ENCODE measurements around the gene AKR7A3.
"Not testable (repeated sequence)": the region's sequence is repeated elsewhere in the genome, so short reads cannot be mapped to it uniquely, and the experiment has no call there.

AKR7A3 gene

DNA sequence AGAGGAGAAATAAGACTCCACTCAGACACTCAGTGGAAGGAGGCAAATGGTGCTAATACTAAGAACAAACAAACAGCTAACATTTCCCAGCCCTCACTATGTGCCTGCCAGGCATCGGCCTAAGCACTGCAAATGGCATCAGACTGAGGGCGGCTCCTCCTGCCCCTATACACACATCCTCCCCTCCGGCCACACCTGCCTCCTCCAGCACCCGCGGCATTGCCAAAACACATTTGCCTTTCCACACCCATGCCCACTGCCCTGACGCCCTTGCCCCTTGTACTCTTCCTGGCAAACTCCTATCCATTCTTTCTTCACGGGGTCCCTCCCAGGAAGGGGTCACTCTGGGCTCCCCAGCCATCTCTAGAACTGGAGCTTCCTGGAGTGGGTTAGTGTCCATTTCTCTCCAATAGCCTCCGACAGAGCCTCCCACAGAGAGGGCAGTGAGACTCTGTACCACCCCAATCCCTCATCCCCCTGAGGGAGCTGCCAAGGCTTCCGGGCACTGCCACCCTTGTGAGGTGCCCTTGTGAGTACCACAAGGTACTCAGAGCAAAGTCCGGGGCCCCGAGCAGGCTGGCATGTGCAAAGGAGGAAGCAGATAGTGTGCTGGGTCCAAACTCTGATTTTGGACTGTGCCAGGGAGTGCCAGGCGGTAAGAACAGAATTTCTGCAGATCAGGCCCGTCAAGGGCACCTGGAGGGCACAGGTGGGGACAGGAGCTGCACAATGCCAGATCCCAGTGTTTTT, 959 bp downstream of the AKR7A3 start:
- DNase-seq = no peak

DNA sequence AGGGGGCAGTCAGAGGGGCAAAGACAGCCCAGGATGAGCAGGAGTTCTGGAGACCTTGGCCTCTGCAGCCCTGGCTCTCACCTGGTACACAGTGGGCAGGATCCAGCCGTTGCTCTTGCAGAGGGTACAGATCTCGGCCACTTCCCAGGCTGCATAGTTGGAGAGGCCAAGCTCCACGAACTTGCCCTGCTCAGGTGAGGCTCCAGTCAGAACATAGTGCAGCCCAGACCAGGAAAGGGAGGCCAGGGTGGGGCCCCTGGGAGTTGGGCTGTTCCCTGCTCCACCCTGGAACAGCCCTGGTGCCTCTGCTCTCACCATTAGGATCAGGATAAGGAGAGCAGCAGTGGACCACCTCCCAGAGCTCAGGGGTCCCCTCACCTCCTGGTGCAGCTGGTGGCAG, 2.8 kb downstream of the AKR7A3 start:
- not testable (repeated sequence) for DNase-seq

GRCh38 chr1:19285366-19285765, 3.2 kb downstream of the AKR7A3 start:
- not testable (repeated sequence) for DNase-seq

GRCh38 chr1:19284881-19285280, 3.7 kb downstream of the AKR7A3 start:
- DNase-seq = no peak

- no peak for DNase-seq
These were observed 4.7 kb downstream of the AKR7A3 start for GRCh38 chr1:19283891-19284290.

GRCh38 chr1:19274636-19275035, 13.9 kb downstream of the AKR7A3 start:
- DNase-seq = no peak

DNA sequence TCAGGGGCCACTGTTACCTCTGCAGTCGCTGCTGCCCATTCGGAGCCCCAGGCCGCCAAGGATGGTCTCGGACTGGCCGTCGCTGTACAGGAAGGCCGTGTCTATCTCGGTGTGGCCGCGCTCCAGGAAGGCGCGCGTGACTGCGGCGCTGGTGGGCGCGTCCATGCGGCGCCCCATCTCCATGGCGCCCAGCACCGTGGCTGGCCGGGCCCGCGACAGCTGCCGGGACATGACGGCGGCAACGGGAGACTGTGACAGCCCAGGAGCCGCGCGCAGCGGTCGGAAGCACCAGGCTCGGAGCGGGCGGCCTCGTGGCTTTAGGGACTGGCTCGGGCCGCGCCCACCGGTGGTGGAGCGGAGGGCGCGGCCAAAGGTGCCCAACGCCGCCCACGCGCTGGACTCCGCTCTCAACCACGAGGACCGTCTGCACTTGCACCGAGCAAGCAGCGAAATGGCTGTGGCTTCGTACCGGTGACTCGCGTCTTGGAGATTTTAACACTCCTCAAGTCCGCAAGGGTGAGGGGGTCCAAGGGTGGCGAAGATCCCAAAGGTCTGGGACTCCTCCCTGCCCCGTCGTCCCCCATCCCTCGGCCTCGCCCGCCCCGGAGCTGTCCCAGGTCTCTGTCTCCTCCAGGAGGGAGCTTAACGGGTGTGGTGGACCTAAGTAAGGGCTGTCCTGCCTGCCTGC, 14.6 kb downstream of the AKR7A3 start:
- not testable (repeated sequence) for DNase-seq

- DNase-seq = no peak
These were observed 15.3 kb downstream of the AKR7A3 start for GRCh38 chr1:19273106-19273843.

DNA sequence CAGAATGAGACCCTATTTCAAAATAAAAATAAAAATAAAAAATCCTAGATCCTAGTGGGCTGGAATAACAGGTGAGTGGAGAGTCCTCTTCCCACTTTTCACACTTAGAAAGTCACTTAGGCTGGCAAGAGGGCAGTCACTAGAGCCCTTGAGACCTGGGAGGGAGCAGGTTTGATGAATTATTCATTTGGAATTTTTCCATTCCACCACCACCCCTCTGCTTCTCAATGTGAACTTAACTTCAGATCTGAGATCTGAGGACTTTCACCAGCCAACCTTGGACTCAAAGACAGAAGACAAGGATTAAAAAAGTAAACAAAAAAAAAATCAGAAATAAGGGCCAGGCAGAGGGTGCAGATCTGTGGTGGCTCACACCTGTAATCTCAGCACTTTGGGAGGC, 16.5 kb downstream of the AKR7A3 start:
- no peak for DNase-seq

GRCh38 chr1:19270343-19270730, 18.2 kb downstream of the AKR7A3 start:
- not testable (repeated sequence) for DNase-seq

DNA sequence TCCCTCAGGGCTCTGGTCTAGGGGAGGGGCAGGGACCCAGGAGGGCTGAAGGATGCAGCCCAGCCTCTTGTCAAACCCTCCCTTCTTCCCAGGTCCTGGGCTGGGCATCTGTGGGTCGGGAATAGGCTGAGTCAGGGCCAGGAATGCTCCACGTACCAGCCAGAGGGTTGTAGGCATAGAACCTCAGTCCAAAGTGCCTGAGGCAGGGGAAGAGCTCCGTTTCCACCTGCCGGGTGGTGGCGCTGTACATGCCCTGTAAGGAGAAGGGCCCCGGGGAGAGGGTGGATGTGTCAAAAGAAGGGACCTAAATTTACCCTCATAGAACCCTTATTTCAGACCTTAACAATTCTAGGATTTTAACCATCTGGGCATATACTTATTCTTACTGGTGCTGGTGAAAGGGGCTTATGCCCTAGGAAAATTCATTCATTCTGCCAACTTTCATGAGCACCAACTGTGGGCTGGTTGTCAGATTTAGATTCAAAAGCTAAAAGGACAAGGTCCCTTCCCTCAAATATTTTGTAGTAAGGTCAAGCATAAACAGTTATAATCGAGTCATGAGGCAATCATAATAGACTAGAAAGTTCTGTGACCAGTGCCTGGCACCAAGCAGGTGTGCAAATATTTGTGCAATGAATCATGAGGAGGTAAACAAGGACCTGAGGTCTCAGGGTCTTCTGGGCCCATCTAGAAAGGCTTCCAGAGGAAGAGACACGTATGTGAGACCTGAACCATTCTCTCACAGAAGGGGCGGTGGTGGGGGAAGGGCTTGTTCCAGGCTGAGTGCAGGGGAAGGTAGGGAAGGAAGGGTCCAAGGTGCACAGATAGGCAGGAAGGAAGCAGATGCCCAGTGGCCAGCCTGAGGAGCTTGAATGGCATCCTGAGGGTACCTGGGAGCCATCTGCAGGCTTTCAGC, 18.9 kb downstream of the AKR7A3 start:
- DNase-seq = not testable (repeated sequence)

DNA sequence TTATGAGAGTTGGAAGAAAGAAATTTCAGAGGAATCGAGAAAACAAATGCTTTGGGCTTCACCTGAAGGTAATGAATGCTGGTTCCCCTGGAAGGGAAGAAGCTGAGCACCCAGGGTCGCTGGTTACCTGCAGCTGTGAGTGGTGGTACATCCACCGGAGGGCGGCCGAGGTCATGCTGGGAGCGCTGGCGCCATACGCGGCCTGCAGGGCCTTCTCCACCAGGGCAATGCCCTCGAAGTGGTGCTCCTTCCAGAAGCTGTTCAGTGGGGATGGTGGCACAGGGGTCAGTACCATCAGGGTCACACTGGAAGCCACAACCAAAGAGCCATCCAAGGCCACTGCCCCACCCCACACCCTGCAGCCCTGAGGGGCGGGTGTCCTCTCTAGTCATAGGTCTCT, 20.1 kb downstream of the AKR7A3 start:
- DNase-seq = no peak

- no peak for DNase-seq
These were observed 25.8 kb downstream of the AKR7A3 start for GRCh38 chr1:19262744-19263143.

GRCh38 chr1:19262047-19262446, 26.5 kb downstream of the AKR7A3 start:
- no peak for DNase-seq

- no peak for DNase-seq
These were observed 28.1 kb downstream of the AKR7A3 start for GRCh38 chr1:19260211-19261138.

- no peak for DNase-seq
These were observed 30.2 kb downstream of the AKR7A3 start for GRCh38 chr1:19258353-19258752.

DNA sequence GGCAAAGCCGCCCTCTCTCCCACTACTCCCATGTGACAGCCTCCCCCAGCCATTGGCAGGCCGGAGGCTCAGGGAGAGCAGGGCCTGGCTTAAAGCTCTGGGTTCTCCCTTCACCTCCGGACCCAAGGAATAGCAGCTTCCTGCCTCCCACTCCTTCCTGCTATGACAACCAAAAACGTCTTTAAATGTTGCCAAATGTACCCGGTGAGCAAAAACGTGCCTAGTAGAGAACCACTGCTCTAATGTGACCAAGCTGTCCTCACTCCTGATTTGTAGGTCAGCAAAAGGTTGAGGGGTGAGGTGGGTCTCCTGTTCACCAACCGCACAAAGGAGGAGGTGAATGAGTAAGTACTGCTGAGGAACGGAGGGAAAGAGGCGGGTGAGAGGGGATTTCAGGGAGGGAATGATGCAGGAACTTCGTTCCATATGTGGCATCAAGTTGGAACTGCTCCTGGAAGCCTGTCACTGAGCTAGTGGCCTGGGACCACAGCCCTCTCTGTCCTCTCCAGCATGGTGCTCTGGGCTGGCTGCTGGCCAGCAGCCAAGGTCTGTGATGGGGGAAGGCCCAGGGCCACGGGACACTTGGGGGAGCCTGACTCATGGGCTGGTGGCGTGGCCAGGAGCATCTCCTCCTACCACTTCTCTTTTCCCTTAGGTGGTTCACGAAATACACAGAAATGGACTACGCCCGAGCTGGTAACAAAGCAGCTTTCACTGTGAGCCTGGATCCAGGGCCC, 31.2 kb downstream of the AKR7A3 start:
- no peak for DNase-seq

GRCh38 chr1:19256301-19256700, 32.3 kb downstream of the AKR7A3 start:
- DNase-seq = not testable (repeated sequence)

DNA sequence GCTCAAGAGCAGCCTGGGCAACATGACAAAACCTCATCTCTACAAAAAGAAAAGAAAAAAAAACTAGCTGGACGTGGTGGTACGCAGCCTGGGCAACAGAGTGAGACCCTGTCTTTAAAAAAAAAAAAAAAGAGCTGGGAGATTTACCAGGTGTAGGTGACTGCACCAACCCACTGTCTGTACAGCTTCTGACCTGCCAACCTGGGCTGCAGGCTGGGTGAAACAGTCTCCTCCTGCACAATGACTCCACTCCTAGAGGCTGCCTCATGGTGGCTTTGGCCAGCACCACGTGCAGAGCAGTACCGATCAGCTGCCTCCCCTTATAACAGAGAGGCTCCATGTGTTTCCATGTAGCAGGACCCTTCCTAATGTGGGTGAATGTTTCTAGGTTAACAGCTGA, 33.3 kb downstream of the AKR7A3 start:
- DNase-seq = no peak

DNA sequence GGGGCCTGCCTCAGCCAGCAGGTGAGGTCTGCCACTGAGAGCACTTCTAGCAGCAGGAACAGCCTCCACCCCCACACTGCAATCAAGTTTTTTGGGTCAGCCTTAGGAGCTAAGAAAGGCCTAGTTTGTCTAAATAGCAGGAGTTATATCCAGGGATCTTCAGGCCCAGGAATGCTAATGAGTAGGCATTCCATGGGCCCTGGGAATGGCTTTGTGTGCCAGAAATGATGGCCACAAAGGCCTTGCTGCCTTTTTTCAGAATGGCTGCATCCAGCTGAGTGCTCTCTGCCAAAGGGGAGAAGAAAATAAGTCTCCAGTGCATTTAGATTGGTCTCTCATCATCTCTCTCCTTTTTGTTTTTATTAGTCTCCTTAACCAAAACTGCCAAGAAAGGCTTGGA, 34.2 kb downstream of the AKR7A3 start:
- DNase-seq = no peak

All from NCI-H1436 treated with DMSO at 0.1 percent for 48 hours (cell line).